ENCODE measurements around the gene BMERB1.

DNA sequence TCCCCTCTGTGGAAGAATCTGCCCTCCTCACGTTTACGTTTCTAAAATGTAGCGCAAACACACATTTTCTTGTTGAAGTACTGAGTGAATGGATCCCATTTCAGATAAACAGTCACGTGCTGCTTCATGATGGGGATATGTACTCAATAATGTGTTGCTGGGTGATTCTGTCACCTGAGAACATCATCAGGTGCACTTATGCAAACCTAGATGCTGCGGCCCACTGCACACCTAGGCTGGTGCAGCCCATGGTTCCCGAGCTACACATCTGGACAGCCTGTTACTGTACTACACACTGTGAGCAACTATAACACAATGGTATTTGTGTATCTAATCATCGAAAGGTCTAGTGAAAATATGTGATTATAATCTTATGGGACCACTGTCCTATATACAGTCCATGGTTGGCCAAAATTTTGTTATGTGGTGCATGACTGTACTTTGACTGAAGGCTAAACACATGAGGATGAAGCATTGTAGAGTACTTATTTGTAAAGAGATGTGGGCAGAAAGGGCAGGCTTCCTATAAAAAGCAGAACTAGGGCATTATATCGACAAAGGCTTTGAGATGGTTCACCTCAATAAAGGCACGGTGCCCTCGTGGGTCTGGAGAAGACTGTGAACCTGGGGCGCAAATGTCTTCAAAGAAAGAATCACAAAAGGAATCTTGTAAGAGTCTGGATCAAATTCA is 182.2 kb downstream of the BMERB1 start:
- TF ChIP-seq, protein P1, sequence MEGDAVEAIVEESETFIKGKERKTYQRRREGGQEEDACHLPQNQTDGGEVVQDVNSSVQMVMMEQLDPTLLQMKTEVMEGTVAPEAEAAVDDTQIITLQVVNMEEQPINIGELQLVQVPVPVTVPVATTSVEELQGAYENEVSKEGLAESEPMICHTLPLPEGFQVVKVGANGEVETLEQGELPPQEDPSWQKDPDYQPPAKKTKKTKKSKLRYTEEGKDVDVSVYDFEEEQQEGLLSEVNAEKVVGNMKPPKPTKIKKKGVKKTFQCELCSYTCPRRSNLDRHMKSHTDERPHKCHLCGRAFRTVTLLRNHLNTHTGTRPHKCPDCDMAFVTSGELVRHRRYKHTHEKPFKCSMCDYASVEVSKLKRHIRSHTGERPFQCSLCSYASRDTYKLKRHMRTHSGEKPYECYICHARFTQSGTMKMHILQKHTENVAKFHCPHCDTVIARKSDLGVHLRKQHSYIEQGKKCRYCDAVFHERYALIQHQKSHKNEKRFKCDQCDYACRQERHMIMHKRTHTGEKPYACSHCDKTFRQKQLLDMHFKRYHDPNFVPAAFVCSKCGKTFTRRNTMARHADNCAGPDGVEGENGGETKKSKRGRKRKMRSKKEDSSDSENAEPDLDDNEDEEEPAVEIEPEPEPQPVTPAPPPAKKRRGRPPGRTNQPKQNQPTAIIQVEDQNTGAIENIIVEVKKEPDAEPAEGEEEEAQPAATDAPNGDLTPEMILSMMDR (IDR thresholded peaks at IDR 0.05; ENCODE audit: low read depth, low read length, missing input control): no peak
- TF ChIP-seq RAD21 (IDR thresholded peaks at IDR 0.05) (no peak), GABPA (IDR thresholded peaks at IDR 0.05 in 1 of 2, conservative IDR thresholded peaks at IDR 0.05 in 1 of 2) (no peak), RXRA (IDR thresholded peaks at IDR 0.05) (no peak), TAF1 (conservative IDR thresholded peaks at IDR 0.05) (no peak), EGR1 (IDR thresholded peaks at IDR 0.05; ENCODE audit: low read depth in 2 of 2) (no peak), HNF4A (conservative IDR thresholded peaks at IDR 0.05) (no peak), YY1 (IDR thresholded peaks at IDR 0.05) (no peak), FOXA1 (IDR thresholded peaks at IDR 0.05) (no peak), MAX (IDR thresholded peaks at IDR 0.05) (no peak), ZBTB33 (IDR thresholded peaks at IDR 0.05) (no peak), FOXA2 (IDR thresholded peaks at IDR 0.05) (no peak)
- TF ChIP-seq, protein P2, sequence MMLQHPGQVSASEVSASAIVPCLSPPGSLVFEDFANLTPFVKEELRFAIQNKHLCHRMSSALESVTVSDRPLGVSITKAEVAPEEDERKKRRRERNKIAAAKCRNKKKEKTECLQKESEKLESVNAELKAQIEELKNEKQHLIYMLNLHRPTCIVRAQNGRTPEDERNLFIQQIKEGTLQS (IDR thresholded peaks at IDR 0.05): no peak
